Naive B cell (primary cell): ENCODE measurements around the gene SPTB. TPM values are rescaled to one million over a fixed set of nuclear protein-coding genes. Genes with fewer than 3 reads are reported as not detected.
A peak's percentile ranks its signal among the peaks of the same experiment; 100 is the strongest.

Source experiments
- ATAC-seq, 2 donors: fragments of 150-1000 bp; cut with Tn5 transposase; 2 replicates each; pipeline ENCODE4 v1.10.0; 2021; ENCODE audit warnings: low read depth in 2 of 2, mild to moderate bottlenecking in 2 of 2, moderate library complexity in 2 of 2
- DNase-seq: peaks from one replicate; pipeline ENCODE4 v3.0.0; 2022
- H3K27ac Mint-ChIP-seq, 6 donors: one replicate each; pipeline ENCODE4 v1.8.0; 2020 to 2022; ENCODE audit warnings: mild to moderate bottlenecking in 6 of 6, mixed read lengths in 6 of 6, moderate library complexity in 5 of 6, inconsistent platforms in 2 of 6
- H3K27me3 Mint-ChIP-seq, 3 donors: one replicate each; pipeline ENCODE4 v1.8.0; 2021 to 2022; ENCODE audit warnings: mixed read lengths in 3 of 3, mild to moderate bottlenecking in 1 of 3
- H3K36me3 Mint-ChIP-seq, 2 donors: one replicate each; pipeline ENCODE4 v1.8.0; 2020 to 2022; ENCODE audit warnings: mixed read lengths in 2 of 2, inconsistent platforms in 1 of 2, mild to moderate bottlenecking in 1 of 2
- H3K4me1 Mint-ChIP-seq, 3 donors: one replicate each; pipeline ENCODE4 v1.8.0; 2020 to 2022; ENCODE audit warnings: mixed read lengths in 3 of 3, inconsistent platforms in 1 of 3, mild to moderate bottlenecking in 1 of 3, moderate library complexity in 1 of 3
- H3K4me3 Mint-ChIP-seq, 8 donors: one replicate each; pipeline ENCODE4 v1.8.0; 2020 to 2022; ENCODE audit warnings: mild to moderate bottlenecking in 8 of 8, mixed read lengths in 8 of 8, moderate library complexity in 8 of 8, inconsistent platforms in 2 of 8
- H3K9me3 Mint-ChIP-seq, 7 donors: one replicate each; pipeline ENCODE4 v1.8.0; 2020 to 2022; ENCODE audit warnings: mixed read lengths in 7 of 7, mild to moderate bottlenecking in 5 of 7, inconsistent platforms in 2 of 7, moderate library complexity in 1 of 7
- polyA plus RNA-seq, 6 donors: library from polyadenylated mRNA; unstranded; fragments of 300-500 nt; fragmentation: Illumina TruSeq; gene quantifications; one replicate each; pipeline ENCODE4 v1.2.3, GENCODE V29; 2021; ENCODE audit warnings: low read depth in 6 of 6

Gene SPTB
- polyA plus RNA-seq, 6 donors from 2014 or later, result 0.16 TPM; not detected in 5

DNA sequence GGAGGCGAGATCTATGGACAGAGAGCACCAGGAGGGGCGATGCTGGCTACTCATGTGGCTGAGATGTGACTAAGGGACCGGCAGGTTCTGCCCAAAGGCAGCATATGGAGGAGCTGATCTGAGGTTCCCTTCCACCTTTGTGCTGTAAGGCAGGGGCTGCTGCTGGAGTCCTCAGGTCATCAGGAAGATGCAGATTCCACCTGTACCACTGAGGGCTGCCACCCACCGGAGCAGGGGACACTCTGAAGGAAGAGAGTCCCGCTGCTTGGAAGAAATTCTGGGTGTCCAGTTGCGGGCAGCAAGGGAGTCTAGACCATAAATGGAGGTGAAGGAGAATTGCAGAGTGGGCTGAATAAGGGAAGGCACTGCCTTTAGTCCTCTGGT, 120.2 kb downstream of the SPTB start:
- ATAC-seq, result no peak
- Mint-ChIP-seq H3K27me3 (peaks cover 28 to 63% (median 43%) of the 10 kb centered on the region in 3 donors), H3K9me3 (no peaks in the 10 kb centered on the region), H3K4me3 (peak overlapping the region in 1 of 8 donors; percentile 41), H3K27ac (no peak overlapping the region), H3K36me3 (no peaks in the 10 kb centered on the region), H3K4me1 (peaks cover 4 to 11% (median 4%) of the 10 kb centered on the region in 3 donors)
- DNase-seq, result no peak

DNA sequence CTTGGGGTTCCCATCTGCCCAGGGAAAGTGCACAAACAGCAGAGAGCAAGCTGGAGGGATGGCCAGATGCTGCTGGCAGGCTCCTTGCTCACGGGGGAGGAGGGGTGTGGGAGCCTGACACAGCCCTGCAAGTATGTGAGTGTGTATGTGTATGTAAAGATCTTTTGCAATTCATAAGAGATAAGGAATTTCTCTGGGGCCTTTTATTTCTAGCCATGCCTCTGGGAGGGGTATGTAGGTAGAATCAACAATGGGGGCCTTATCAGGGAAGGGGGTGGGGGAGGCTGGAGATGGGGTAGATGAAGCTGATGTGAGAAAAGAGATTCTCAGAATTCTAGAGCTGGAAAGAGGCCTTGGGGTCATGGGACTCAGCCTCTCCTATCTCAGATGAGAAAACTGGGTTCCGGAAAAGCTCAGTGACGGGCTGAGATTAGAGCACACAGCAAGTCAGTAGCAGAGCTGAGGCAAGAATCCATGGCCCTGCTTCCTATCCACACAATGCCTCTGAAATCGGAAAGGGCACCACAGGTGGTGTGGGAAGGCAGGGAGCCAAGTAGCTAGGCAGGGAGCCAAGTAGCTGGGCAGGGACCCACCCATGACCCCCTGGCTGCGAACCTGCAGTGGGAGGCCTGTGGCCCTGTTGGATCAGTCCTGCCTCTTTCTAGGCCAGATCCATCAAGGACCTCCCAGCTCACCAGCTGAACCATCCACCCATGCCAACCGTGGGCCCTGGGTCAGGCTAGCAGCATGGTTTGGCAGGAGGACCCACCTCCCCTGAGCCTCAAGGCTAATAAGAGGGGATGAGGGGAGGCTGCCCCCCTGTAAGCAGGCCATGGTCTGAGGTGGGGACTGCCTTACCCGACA, 120.8 kb downstream of the SPTB start:
- H3K4me3 Mint-ChIP-seq, result no peak overlapping the region
- no peaks in the 10 kb centered on the region for H3K36me3 Mint-ChIP-seq
- DNase-seq, result no peak
- no peaks in the 10 kb centered on the region for H3K9me3 Mint-ChIP-seq
- H3K27ac Mint-ChIP-seq, result no peak overlapping the region
- H3K27me3 Mint-ChIP-seq, result peaks cover 28 to 66% (median 43%) of the 10 kb centered on the region in 3 donors
- peaks cover 0 to 4% (median 4%) of the 10 kb centered on the region in 3 donors for H3K4me1 Mint-ChIP-seq
- no peak for ATAC-seq

DNA sequence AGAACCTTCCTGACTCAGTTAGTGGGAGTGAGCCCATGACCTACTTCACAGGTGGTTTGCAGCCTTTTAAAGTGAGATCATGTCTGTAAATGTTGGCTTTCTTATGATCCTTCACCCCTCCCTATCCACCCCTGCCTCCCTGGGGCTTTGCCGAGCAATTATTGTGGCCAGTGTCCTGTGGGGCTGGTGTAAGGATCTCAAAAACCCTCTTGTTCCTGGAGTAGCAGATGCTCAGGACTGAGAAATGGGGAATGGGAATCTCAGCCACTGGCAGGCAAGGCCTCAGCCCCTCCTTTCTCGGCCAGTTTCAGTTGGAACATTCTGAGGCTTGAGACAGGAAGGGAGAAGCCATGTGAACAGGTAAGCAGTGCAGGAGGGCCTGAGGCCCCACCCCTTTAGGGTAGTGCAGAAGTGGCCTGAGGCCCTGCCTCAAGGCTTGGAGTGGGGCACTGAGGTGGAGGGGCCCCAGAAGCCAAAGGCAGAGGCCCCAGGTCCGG, 121.6 kb downstream of the SPTB start:
- DNase-seq, result no peak
- Mint-ChIP-seq H3K4me1 (no peaks in the 10 kb centered on the region), H3K4me3 (no peak overlapping the region), H3K9me3 (no peaks in the 10 kb centered on the region), H3K27me3 (peaks cover 23 to 69% (median 47%) of the 10 kb centered on the region in 3 donors), H3K27ac (no peak overlapping the region), H3K36me3 (no peaks in the 10 kb centered on the region)
- ATAC-seq, result no peak

DNA sequence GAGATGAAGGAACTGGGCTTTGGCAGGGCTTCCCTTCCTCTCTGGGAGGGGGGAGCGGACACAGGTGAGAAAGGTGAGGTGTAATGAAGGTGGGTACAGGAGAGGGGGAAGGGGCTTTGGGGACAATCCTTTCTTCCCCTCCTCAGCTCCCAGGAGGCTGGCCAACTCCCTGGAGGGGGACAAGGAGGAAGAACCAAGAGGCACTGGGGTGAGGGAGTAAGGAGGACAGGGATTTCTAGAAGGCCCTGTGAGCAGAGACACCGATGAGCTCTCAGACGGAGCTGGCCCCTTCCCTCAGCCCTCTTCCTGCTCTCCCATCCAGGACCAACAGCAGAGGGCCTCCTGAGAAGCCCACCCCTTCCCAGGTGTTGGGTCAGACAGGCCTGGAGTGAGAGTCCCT, 122.1 kb downstream of the SPTB start:
- no peak for DNase-seq
- H3K36me3 Mint-ChIP-seq, result no peaks in the 10 kb centered on the region

DNA sequence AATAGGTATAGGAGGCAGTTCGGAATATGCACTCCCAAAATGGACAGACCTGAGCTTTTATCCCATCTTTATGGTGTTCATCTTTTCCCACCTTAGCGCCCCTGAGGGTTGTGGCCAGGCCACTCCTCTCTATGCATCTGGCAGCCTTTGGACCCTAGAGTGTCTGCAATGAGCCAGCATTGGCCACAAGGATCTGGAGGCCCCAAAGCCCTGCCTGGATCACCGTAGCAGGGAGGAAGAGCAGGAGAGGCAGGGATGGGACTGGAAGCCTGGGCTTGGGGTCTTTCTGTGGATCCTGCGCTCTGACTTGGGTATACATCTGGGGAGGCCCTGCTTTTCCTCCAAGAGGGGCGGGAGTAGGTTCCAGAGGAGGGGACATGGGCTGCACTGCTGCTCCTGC, 123.0 kb downstream of the SPTB start:
- H3K36me3 Mint-ChIP-seq, result no peaks in the 10 kb centered on the region
- DNase-seq (no peak), ATAC-seq (no peak)
- no peaks in the 10 kb centered on the region for H3K4me1 Mint-ChIP-seq
- peak overlapping the region in 1 of 6 donors; percentile 33 for H3K27ac Mint-ChIP-seq
- peaks cover 17 to 58% (median 36%) of the 10 kb centered on the region in 3 donors for H3K27me3 Mint-ChIP-seq
- no peaks in the 10 kb centered on the region for H3K9me3 Mint-ChIP-seq
- H3K4me3 Mint-ChIP-seq, result no peak overlapping the region

More for the DNA sequence above, 122.1 kb downstream of the SPTB start:
- H3K4me3 Mint-ChIP-seq, result no peak overlapping the region
- no peaks in the 10 kb centered on the region for H3K4me1 Mint-ChIP-seq
- no peaks in the 10 kb centered on the region for H3K9me3 Mint-ChIP-seq
- H3K27me3 Mint-ChIP-seq, result peaks cover 23 to 64% (median 45%) of the 10 kb centered on the region in 3 donors
- ATAC-seq, result no peak
- H3K27ac Mint-ChIP-seq, result no peak overlapping the region

DNA sequence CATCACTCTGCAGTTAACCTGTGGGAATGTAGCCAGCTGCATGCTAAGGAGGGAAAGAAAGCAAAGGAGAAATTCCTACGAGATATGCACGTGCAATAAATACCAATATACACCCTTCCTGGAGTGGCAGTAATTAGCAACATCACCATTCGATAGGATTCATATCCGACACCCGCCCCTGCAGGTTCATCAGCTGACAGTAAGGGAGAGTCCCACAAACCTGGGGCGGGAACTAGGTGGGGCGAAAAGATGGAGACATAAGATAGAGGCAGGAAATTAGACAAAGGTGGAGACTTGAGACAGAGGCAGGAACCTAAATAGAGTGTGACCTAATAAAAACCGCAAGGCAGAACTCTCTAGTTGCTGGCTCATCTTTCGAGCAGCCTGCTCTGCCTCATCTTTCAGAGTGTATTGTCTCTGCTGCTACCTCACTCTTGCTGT, 123.9 kb downstream of the SPTB start:
- no peak overlapping the region for H3K27ac Mint-ChIP-seq
- no peak overlapping the region for H3K4me3 Mint-ChIP-seq
- no peak for ATAC-seq
- H3K36me3 Mint-ChIP-seq, result no peaks in the 10 kb centered on the region
- no peak for DNase-seq
- H3K9me3 Mint-ChIP-seq, result no peaks in the 10 kb centered on the region
- peaks cover 10 to 48% (median 27%) of the 10 kb centered on the region in 3 donors for H3K27me3 Mint-ChIP-seq
- no peaks in the 10 kb centered on the region for H3K4me1 Mint-ChIP-seq

DNA sequence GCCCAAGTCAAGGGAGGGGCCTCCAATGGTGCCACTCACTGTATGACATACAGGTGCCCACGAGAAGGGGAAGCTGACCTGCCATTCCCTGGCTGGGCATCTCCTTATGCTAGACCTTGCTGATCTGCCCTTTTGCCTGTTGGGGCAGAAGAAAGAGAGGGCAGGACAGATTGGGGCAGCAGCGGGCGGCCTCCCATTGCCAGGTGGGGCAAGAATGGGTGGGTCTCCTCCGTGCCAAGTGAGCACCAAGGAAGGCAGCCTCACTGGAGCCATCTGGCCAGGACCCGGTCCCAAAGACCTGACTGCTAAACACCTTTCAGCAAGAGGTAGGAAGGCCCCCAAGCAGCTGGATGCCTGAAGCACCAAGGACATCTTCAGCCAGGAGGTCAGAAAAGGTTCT, 125.0 kb downstream of the SPTB start:
- no peaks in the 10 kb centered on the region for H3K36me3 Mint-ChIP-seq
- no peak for ATAC-seq
- H3K4me3 Mint-ChIP-seq, result no peak overlapping the region
- H3K9me3 Mint-ChIP-seq, result no peaks in the 10 kb centered on the region
- H3K27ac Mint-ChIP-seq, result peak overlapping the region in 1 of 6 donors; percentile 10
- DNase-seq, result no peak
- no peaks in the 10 kb centered on the region for H3K4me1 Mint-ChIP-seq
- peaks cover 10 to 37% (median 21%) of the 10 kb centered on the region in 3 donors for H3K27me3 Mint-ChIP-seq

DNA sequence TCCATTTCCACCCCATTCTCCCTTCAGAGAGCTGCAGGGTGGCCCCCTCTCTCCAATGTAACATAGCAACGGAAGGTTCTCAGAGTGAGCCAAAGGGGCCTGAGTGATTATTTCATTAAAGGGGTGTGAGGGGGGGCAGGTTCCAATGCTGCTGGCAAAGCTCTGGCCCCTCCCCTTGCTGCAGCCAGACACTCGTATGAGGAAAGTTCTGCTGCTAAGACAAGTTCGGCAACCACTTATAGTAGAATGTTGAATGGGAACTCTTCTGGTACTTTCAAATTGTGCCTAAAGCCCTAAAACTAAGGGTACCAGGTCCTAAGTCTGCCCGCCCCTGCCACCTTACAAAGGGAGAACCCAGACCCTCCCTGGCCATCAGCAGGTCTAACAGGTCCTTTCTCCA, 125.7 kb downstream of the SPTB start:
- no peak for DNase-seq
- Mint-ChIP-seq H3K9me3 (no peaks in the 10 kb centered on the region), H3K27me3 (peaks cover 10 to 33% (median 18%) of the 10 kb centered on the region in 3 donors), H3K36me3 (no peaks in the 10 kb centered on the region), H3K4me3 (no peak overlapping the region), H3K27ac (no peak overlapping the region), H3K4me1 (no peaks in the 10 kb centered on the region)
- no peak for ATAC-seq

DNA sequence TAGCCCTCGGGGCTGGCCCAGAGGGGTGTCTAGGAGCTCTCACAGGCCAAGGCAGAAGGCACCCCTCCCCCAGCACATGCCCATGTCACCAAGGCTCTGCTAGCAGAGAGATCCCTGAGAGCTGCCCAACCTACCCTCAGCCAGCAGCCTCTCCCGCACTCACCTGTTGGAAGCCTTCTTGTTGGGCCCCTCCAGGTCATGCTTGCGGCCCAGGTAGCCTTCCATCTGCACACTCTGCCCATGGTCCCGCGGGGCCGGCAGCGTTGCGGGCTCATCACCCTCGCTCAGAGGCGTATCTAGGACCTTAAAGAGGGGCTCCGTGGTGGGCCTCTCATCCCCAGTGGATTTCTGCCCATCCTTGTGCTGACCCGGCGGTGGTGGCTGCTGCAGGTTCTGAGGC, 126.3 kb downstream of the SPTB start:
- DNase-seq (no peak), ATAC-seq (no peak)
- no peaks in the 10 kb centered on the region for H3K36me3 Mint-ChIP-seq
- no peaks in the 10 kb centered on the region for H3K9me3 Mint-ChIP-seq
- no peak overlapping the region for H3K27ac Mint-ChIP-seq
- H3K27me3 Mint-ChIP-seq, result peaks cover 10 to 33% (median 18%) of the 10 kb centered on the region in 3 donors
- no peaks in the 10 kb centered on the region for H3K4me1 Mint-ChIP-seq
- no peak overlapping the region for H3K4me3 Mint-ChIP-seq

DNA sequence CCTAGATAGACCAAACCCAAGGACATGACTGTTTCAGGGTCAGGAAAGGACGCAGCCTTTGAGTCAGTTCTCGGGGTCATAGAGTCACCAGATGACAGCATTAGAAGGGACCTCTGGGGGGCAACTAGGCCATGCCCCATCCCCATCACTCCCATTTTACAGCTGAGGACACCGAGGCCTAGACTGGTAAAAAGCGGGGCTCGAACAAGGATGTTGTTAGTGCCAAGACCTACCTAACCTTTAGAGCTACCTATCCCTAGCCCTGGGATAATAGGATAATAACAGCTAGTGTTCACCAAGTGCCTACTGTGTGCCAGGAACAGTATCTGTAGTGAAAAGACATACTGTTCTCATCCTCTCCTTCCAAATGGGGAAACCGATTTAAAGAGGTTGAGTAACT, 126.8 kb downstream of the SPTB start:
- Mint-ChIP-seq H3K9me3 (no peaks in the 10 kb centered on the region), H3K27ac (no peak overlapping the region), H3K4me3 (no peak overlapping the region), H3K36me3 (no peaks in the 10 kb centered on the region), H3K27me3 (peaks cover 10 to 33% (median 18%) of the 10 kb centered on the region in 3 donors), H3K4me1 (no peaks in the 10 kb centered on the region)
- no peak for ATAC-seq
- no peak for DNase-seq

DNA sequence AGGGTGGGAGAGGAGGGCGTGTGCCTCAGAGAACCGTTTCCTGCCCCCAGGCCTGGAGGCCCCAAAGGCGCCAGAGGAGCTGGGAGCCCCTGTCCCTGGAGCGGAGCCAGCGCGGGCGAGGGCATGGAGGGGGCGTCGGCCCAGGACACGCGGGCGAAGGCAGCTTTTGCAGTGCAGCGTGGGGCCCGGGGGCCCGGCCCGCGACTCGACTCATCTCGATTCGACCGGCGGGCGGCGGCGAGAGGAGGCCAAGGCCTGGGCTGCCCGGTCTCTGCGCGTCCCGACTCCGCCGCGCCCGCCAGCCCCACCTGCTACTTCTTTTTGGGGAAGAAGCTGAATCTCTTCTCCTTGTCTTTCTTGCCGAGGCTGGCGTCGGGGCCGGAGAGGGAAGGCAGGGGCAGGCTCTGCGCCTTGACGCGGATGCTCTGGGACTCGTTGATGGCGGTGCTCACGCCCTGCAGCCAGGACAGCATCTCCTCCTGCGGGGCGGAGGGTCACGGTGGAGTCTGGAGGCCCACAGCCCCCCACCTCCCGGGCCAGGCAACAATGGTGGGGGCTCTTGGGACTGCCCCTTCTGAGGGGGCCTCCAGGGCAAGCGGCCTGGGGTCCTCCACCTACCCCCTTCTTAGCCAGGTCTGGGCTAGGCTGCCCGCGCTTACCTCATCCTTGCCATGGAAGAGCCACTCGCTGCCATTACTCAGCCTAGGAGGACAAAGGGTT, 130.6 kb downstream of the SPTB start:
- H3K27me3 Mint-ChIP-seq, result peaks cover 0 to 8% (median 6%) of the 10 kb centered on the region in 3 donors
- no peaks in the 10 kb centered on the region for H3K36me3 Mint-ChIP-seq
- H3K4me1 Mint-ChIP-seq, result no peaks in the 10 kb centered on the region
- peaks cover 0 to 2% (median 0%) of the 10 kb centered on the region in 7 donors for H3K9me3 Mint-ChIP-seq
- DNase-seq (no peak), ATAC-seq (no peak)
- H3K27ac Mint-ChIP-seq, result no peak overlapping the region
- no peak overlapping the region for H3K4me3 Mint-ChIP-seq

DNA sequence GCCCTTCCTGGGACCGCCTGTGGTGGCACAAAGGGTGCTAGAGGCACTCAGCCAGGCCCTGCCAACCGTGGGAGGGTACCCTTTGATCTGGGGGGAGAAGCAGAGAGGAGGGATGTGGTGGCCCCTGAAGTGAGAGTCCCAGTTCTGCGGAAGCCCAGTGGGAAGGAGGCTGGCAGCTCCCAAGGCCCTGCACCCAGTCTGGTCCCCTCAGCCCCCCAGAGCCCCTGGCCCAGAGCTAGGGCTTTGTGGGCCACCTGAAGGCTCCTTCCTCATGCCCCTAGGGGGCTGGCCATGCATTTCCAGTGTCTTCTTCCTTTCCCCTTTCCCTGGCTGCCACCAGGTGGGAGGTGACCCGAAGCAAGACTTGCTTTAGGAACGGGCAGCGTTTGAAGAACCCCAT, 131.2 kb downstream of the SPTB start:
- H3K4me3 Mint-ChIP-seq, result no peak overlapping the region
- peaks cover 0 to 3% (median 0%) of the 10 kb centered on the region in 7 donors for H3K9me3 Mint-ChIP-seq
- H3K27ac Mint-ChIP-seq, result no peak overlapping the region
- H3K27me3 Mint-ChIP-seq, result peaks cover 0 to 1% (median under 1%) of the 10 kb centered on the region in 3 donors
- H3K4me1 Mint-ChIP-seq, result no peaks in the 10 kb centered on the region
- no peak for ATAC-seq
- no peak for DNase-seq
- H3K36me3 Mint-ChIP-seq, result no peaks in the 10 kb centered on the region

DNA sequence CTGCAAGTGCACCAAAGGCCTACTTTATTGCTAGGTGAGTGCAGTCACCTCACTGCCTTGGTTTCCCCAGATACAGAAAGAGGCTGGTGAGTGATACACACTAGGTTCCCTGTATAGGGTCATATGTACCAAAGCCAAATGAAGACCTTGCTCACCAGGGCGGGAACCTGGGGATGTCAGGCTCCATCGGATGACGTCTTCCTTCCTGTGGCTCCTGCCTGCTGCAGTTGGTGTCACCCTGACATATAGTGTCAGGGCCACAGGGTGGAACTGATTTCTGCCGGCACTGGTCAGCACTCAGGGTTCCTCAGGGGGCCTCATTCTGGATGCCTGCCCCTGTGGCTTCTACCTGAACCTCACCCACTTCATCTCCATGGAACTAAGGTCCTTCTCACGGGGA, 132.4 kb downstream of the SPTB start:
- Mint-ChIP-seq H3K4me1 (no peaks in the 10 kb centered on the region), H3K36me3 (no peaks in the 10 kb centered on the region), H3K9me3 (peaks cover 0 to 3% (median 0%) of the 10 kb centered on the region in 7 donors), H3K4me3 (no peak overlapping the region), H3K27me3 (no peaks in the 10 kb centered on the region), H3K27ac (no peak overlapping the region)
- no peak for DNase-seq
- ATAC-seq, result no peak
